SK-N-SH (cell line): Measurements from ENCODE around the gene TELO2. TPM values are rescaled to one million over a fixed set of nuclear protein-coding genes. Genes with fewer than 3 reads are reported as not detected.

ENCODE experiments used
- CHD2 ChIP-seq: fragments of 150-350 bp; IDR thresholded peaks from 2 replicates; pipeline ENCODE4 v1.6.1; 2018; ENCODE audit warnings: low read length; ENCODE audit not compliant: partially characterized antibody
- ELF1 ChIP-seq: IDR thresholded peaks from 2 replicates; pipeline ENCODE4 v1.4.0; 2012
- EZH2phosphoT487 ChIP-seq: fragments of 200-600 bp; sonication (generic); IDR thresholded peaks from 2 replicates; pipeline ENCODE4 v1.6.1; 2017; ENCODE audit warnings: low read depth, mixed run types, mild to moderate bottlenecking, antibody characterized with exemption, moderate library complexity, borderline replicate concordance
- FOXJ3 ChIP-seq: sonication (generic); formaldehyde crosslinking; IDR thresholded peaks from 2 replicates; pipeline ENCODE4 v1.5.1; 2020; ENCODE audit warnings: mild to moderate bottlenecking, missing genetic modification reagents
- GABPA ChIP-seq: IDR thresholded peaks from 2 replicates; pipeline ENCODE4 v1.4.0; 2012; ENCODE audit warnings: low read depth, mild to moderate bottlenecking
- MEF2A ChIP-seq: IDR thresholded peaks from 2 replicates; pipeline ENCODE4 v1.4.0; 2012; ENCODE audit warnings: low read depth, borderline replicate concordance
- MXI1 ChIP-seq: IDR thresholded peaks from 2 replicates; pipeline ENCODE4 v1.6.1; 2012; ENCODE audit warnings: mild to moderate bottlenecking, low read depth, low read length, improper control_type of control experiment
- POLR2AphosphoS5 ChIP-seq: IDR thresholded peaks from 2 replicates; pipeline ENCODE4 v1.6.1; 2012; ENCODE audit warnings: low read depth, low read length
- RXRA ChIP-seq: IDR thresholded peaks from 2 replicates; pipeline ENCODE4 v1.4.0; 2012; ENCODE audit warnings: low read depth, mild to moderate bottlenecking, borderline replicate concordance
- polyA plus RNA-seq, 3 experiments: library from polyadenylated mRNA; depleted of rRNA; stranded (reverse); fragments of >200 nt; gene quantifications; 2 replicates each; pipeline ENCODE4 v1.2.3, GENCODE V29; 2012
- TF ChIP-seq, protein P1 (sequence below): IDR thresholded peaks from 2 replicates; pipeline ENCODE4 v1.6.1; 2012; ENCODE audit warnings: mild to moderate bottlenecking, low read depth, low read length, moderate library complexity
- TF ChIP-seq, protein P2 (sequence below): IDR thresholded peaks from 2 replicates; pipeline ENCODE4; 2012
- TF ChIP-seq, protein P3 (sequence below): IDR thresholded peaks from 2 replicates; pipeline ENCODE4 v1.4.0; 2012; ENCODE audit warnings: low read depth
- TF ChIP-seq, protein P4 (sequence below): IDR thresholded peaks from 2 replicates; pipeline ENCODE4 v1.4.0; 2012; ENCODE audit warnings: low read depth, borderline replicate concordance
- TF ChIP-seq, protein P5 (sequence below): fragments of 200-600 bp; sonication (generic); IDR thresholded peaks from 2 replicates; pipeline ENCODE4 v1.6.1; 2017; ENCODE audit warnings: antibody characterized with exemption, mild to moderate bottlenecking, moderate library complexity

Gene TELO2
- polyA plus RNA-seq, 1 of the 3 experiments (the other 2 are of a cell fraction), result 24.2 TPM

DNA sequence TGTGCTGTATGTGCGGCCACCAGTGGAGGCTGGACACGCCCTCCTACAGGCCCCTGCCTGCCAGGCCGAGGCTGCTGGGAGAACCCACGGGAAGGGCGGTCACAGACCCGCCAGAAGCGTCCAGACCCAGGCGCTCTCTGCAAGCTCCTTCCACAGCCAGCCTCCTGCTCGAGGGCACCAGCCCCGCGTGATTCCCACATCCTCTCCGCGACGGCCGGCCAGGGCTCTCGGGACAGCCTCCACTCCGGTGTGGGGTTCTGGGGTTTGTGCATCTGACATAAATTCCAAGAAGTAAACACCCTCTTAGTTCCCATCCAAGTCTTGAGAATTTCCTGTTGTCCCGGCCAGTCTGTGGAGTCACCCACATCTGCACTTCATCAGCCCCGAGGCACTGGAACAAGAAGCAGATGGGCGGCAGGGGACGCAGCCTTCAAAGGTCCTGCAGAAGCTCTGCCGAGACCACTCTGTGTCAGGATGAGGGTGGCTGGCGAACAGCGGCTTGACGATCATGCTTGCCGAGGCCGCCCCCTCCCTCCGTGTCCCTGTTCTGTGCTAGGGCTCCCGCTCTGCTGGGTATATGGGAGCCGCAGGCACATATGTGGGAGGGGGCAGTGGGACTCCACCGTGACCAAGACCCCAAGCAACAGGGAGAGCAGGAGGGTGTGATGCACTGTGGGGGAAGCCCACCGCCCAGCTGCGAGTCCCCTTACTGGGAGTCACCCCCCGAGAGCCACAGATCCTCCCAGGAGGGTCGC is 37.9 kb downstream of the TELO2 start (continued):
- TF ChIP-seq, protein P1, sequence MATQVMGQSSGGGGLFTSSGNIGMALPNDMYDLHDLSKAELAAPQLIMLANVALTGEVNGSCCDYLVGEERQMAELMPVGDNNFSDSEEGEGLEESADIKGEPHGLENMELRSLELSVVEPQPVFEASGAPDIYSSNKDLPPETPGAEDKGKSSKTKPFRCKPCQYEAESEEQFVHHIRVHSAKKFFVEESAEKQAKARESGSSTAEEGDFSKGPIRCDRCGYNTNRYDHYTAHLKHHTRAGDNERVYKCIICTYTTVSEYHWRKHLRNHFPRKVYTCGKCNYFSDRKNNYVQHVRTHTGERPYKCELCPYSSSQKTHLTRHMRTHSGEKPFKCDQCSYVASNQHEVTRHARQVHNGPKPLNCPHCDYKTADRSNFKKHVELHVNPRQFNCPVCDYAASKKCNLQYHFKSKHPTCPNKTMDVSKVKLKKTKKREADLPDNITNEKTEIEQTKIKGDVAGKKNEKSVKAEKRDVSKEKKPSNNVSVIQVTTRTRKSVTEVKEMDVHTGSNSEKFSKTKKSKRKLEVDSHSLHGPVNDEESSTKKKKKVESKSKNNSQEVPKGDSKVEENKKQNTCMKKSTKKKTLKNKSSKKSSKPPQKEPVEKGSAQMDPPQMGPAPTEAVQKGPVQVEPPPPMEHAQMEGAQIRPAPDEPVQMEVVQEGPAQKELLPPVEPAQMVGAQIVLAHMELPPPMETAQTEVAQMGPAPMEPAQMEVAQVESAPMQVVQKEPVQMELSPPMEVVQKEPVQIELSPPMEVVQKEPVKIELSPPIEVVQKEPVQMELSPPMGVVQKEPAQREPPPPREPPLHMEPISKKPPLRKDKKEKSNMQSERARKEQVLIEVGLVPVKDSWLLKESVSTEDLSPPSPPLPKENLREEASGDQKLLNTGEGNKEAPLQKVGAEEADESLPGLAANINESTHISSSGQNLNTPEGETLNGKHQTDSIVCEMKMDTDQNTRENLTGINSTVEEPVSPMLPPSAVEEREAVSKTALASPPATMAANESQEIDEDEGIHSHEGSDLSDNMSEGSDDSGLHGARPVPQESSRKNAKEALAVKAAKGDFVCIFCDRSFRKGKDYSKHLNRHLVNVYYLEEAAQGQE, result no peak
- TF ChIP-seq POLR2AphosphoS5 (peak; percentile 48; the same call in 1 of the 2 replicates), ELF1 (no peak), RXRA (no peak), FOXJ3 (CRISPR knock-in tag) (peak; percentile 80; the same call in 1 of the 2 replicates), CHD2 (peak; percentile 30), GABPA (no peak), EZH2phosphoT487 (no peak), MXI1 (peak; percentile 77; the same call in 1 of the 2 replicates), MEF2A (no peak)
- TF ChIP-seq, protein P2, sequence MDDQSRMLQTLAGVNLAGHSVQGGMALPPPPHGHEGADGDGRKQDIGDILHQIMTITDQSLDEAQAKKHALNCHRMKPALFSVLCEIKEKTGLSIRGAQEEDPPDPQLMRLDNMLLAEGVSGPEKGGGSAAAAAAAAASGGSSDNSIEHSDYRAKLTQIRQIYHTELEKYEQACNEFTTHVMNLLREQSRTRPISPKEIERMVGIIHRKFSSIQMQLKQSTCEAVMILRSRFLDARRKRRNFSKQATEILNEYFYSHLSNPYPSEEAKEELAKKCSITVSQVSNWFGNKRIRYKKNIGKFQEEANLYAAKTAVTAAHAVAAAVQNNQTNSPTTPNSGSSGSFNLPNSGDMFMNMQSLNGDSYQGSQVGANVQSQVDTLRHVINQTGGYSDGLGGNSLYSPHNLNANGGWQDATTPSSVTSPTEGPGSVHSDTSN, result peak; percentile 62
- TF ChIP-seq, protein P3, sequence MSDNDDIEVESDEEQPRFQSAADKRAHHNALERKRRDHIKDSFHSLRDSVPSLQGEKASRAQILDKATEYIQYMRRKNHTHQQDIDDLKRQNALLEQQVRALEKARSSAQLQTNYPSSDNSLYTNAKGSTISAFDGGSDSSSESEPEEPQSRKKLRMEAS, result peak; percentile 78
- TF ChIP-seq, protein P4, sequence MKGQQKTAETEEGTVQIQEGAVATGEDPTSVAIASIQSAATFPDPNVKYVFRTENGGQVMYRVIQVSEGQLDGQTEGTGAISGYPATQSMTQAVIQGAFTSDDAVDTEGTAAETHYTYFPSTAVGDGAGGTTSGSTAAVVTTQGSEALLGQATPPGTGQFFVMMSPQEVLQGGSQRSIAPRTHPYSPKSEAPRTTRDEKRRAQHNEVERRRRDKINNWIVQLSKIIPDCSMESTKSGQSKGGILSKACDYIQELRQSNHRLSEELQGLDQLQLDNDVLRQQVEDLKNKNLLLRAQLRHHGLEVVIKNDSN, result no peak
- TF ChIP-seq, protein P5, sequence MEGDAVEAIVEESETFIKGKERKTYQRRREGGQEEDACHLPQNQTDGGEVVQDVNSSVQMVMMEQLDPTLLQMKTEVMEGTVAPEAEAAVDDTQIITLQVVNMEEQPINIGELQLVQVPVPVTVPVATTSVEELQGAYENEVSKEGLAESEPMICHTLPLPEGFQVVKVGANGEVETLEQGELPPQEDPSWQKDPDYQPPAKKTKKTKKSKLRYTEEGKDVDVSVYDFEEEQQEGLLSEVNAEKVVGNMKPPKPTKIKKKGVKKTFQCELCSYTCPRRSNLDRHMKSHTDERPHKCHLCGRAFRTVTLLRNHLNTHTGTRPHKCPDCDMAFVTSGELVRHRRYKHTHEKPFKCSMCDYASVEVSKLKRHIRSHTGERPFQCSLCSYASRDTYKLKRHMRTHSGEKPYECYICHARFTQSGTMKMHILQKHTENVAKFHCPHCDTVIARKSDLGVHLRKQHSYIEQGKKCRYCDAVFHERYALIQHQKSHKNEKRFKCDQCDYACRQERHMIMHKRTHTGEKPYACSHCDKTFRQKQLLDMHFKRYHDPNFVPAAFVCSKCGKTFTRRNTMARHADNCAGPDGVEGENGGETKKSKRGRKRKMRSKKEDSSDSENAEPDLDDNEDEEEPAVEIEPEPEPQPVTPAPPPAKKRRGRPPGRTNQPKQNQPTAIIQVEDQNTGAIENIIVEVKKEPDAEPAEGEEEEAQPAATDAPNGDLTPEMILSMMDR, result no peak
